GM12878 (cell line): Measurements from ENCODE around the gene AKAP17A.

Experiments used
- CTCF ChIP-seq, 3 experiments: IDR thresholded peaks in 2 of 3; conservative IDR thresholded peaks in 1 of 3; 2 replicates each; pipeline ENCODE4 v1.5.1; 2011; ENCODE audit warnings: low read depth in 3 of 3, low read length in 3 of 3, mild to moderate bottlenecking in 3 of 3, control low read depth in 2 of 3, moderate library complexity in 2 of 3, inconsistent platforms in 1 of 3, mixed read lengths in 1 of 3; ENCODE audit not compliant: control insufficient read depth in 2 of 3, insufficient read depth in 1 of 3; ENCODE audit errors: extremely low read depth in 1 of 3
- EGR1 ChIP-seq, 2 experiments: IDR thresholded peaks; 1 replicate in 1 of 2; 2 replicates in 1 of 2; pipeline ENCODE4 v1.6.1; 2011 to 2012; ENCODE audit warnings: low read depth in 2 of 2, low read length in 2 of 2, borderline replicate concordance in 1 of 2, mild to moderate bottlenecking in 1 of 2, moderate library complexity in 1 of 2
- EZH2 ChIP-seq: IDR thresholded peaks from 2 replicates; pipeline ENCODE4 v1.6.1; 2012; ENCODE audit warnings: low read depth, mild to moderate bottlenecking, control low read depth, inconsistent platforms, low read length, borderline replicate concordance; ENCODE audit not compliant: control insufficient read depth
- HCFC1 ChIP-seq: fragments of 150-350 bp; IDR thresholded peaks from 2 replicates; pipeline ENCODE4 v1.6.1; 2014; ENCODE audit warnings: low read length
- IKZF1 ChIP-seq: fragments of 450-650 bp; conservative IDR thresholded peaks from 2 replicates; pipeline ENCODE4 v1.6.1; 2017; ENCODE audit warnings: antibody characterized with exemption, mild to moderate bottlenecking
- JUNB ChIP-seq: IDR thresholded peaks from 2 replicates; pipeline ENCODE4 v1.6.1; 2016; ENCODE audit warnings: antibody characterized with exemption, mild to moderate bottlenecking
- NFYB ChIP-seq: IDR thresholded peaks from 2 replicates; pipeline ENCODE4 v1.6.1; 2011; ENCODE audit warnings: low read depth, mild to moderate bottlenecking, low read length, improper control_type of control experiment, moderate library complexity; ENCODE audit not compliant: insufficient read depth
- POLR2A ChIP-seq: IDR thresholded peaks from 2 replicates; pipeline ENCODE4 v1.6.1; 2011; ENCODE audit warnings: low read depth, mild to moderate bottlenecking, low read length
- SRF ChIP-seq, 2 experiments: IDR thresholded peaks; 2 replicates each; pipeline ENCODE4 v1.6.1; 2011; ENCODE audit warnings: low read depth in 2 of 2, low read length in 2 of 2, mild to moderate bottlenecking in 1 of 2, moderate library complexity in 1 of 2
- ZNF687 ChIP-seq: fragments of 450-650 bp; IDR thresholded peaks from 2 replicates; pipeline ENCODE4 v1.6.1; 2017; ENCODE audit warnings: mild to moderate bottlenecking, moderate library complexity

- TF ChIP-seq CTCF (IDR thresholded peaks at IDR 0.05 in 2 of 3, conservative IDR thresholded peaks at IDR 0.05 in 1 of 3; ENCODE audit: control insufficient read depth in 2 of 3, extremely low read depth in 1 of 3, insufficient read depth in 1 of 3, low read depth in 3 of 3, low read length in 3 of 3) (no peak), JUNB (no peak), HCFC1 (no peak), POLR2A (no peak), ZNF687 (no peak), EZH2 (no peak), NFYB (no peak), SRF (IDR thresholded peaks at IDR 0.05; ENCODE audit: low read depth in 2 of 2, low read length in 2 of 2) (no peak), EGR1 (IDR thresholded peaks at IDR 0.05; ENCODE audit: borderline replicate concordance in 1 of 2, low read depth in 2 of 2, low read length in 2 of 2) (no peak), IKZF1 (no peak)
These were observed 18.8 kb downstream of the AKAP17A start for GRCh38 chrX:1610166-1610565.
